Smooth muscle cell of the umbilical artery (primary cell): ENCODE results near the gene FGD5. TPM values are rescaled to one million over a fixed set of nuclear protein-coding genes. Genes with fewer than 3 reads are reported as not detected.

Experiments used
- total RNA-seq: library from RNA; depleted of rRNA; stranded (reverse); fragments of >200 nt; gene quantifications from 2 replicates; pipeline ENCODE4 v1.2.3, GENCODE V29; 2014

The FGD5 gene
- 0.23 and 0.59 TPM in 2 replicates for total RNA-seq

GRCh38 chr3:14818804-14819500, at the start of gene FGD5:
Gene FGD5 (plus strand): TSS chr3:14818962. CDS start chr3:14819072, 110 bp downstream.

DNA sequence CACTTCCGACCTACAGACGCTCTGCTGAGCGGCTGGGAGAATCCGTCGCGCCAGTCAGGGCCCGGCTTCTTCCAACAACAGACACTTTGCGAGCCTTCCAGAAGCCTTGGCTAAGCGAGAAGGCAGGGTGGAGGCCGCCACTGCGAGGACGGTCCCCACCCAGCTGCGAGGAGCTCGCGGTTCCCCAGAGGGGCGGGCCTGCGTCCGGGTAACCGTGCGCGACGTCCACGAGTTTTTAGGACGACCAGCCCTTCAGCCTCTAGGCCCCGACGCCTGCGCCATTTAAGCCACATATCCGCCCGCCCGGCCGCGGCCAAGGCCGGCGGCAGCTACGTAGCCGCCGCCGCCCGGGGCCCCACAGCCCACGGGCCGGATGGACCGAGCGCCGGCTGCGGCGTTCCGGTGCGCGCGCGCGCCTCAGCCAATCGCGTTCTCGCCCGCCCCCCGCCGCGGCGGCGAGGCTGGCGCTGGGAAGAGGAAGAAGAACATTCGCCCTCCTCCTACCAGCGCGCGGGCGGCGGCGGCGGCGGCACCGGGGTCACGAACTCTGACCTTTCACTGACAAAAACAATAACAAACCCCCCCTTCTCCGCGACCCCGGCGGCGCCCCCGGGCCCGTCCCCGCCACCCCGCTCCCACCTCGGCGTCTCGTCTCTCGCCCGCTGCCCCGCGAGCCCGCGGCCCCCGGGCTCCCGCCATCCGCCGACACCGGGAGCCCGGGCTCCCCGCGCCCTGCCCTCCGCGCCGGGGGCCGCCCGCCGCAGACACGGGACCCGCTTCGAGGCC, 128.5 kb downstream of the FGD5 start, which contains the start of gene NR2C2:
Gene NR2C2, plus strand, starts transcription at position 484 of the 786 bp plus-strand sequence. CDS start 56,332 bp downstream, outside the sequence.

Other genes starting within 250 kb of the FGD5 start
- gene CCDC174, start 167.2 kb upstream of the FGD5 start, total RNA-seq: 10.4 and 13.4 TPM in 2 replicates
- 0.05 TPM in 1 of 2 replicates, not detected in the other for gene C3orf20, start 143.8 kb upstream of the FGD5 start, total RNA-seq
- 22.9 and 30.6 TPM in 2 replicates for gene NR2C2, start 128.6 kb downstream of the FGD5 start, total RNA-seq
- 16.6 and 21.1 TPM in 2 replicates for gene MRPS25, start 246.4 kb downstream of the FGD5 start, total RNA-seq